Cerebellar cortex (tissue), 1 donor: ENCODE data around the gene CAB39.
"Not testable (repeated sequence)": the region's sequence is repeated elsewhere in the genome, so short reads cannot be mapped to it uniquely, and the experiment has no call there.

ENCODE experiments used
- DNase-seq: peaks from one replicate; pipeline ENCODE4 v3.0.0-alpha.2; 2015; ENCODE audit warnings: low spot score

CAB39 gene

DNA sequence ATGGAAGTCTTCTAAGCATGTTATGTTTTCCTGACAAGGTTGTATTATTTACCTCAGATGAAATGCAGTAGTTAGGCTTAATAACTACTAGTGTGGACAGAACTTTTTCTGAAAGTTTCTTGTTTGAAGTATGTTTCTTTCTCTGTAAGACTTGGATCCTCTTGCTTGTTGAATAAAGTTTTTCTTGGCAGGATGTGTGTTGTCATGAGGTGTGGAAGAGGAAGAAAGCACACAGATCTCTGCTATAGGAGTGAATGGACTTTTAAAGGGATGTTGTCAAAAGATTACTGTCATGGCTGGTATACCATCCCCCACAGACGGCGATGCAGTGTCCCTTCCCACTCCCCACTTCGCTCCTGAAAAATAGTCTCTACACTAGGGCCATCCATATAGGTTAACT is 2.6 kb downstream of the CAB39 start:
- DNase-seq: no peak

DNA sequence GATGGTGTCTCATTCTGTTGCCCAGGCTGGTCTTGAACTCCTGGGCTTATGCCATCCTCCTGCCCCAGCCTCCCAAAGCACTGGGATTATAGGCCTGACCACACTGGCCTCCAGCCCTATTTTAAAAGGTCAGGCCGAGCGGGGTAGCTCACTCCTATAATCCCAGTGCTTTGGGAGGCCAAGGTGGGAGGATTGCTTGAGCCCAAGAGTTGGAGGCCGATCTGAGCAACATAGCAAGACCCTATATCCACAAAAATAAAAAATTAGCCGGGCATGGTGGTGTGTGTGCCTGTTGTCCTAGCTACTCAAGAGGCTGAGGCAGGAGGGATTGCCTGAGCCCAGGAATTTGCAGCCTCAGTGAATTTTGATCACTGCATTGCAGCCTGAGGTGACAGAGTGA is 3.9 kb downstream of the CAB39 start:
- DNase-seq: no peak

DNA sequence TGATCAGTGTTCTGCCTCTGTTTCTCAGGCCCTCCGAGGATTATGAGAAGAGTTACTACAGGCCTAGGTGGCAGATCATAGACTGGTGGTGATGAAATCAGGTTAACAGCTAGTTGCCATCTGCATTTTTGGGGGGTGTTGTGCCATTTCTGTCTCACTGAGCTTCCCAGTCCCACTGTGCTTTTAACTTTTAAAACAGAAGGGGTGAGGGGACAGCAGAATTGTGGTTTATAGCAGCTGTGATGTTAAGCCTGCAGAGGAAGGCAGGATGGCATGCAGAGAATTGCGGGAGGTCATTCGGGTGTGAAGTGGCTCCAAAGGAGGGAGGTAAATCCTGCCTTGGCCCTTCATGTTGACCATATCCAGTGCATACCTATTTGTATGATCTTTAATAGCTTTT is 5.0 kb downstream of the CAB39 start:
- DNase-seq: no peak

DNA sequence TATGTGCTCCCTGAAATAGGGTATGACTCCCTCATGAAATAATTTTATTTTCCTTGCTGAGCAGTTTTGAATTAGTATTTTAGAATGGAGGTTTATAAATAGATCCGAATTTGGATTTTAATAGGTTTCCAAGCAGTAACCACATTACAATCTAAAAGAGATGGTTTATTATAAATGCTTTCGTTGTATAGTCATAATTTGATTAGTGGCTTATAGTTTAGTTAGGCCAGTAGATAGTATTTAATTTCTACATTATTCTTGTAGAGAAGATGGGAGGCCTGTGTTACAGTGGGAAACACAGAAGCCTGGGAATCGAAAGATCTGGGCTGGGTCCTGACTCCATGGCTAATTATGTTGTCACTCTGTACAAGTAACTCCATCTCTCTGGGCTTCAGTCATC is 6.7 kb downstream of the CAB39 start:
- no peak for DNase-seq

DNA sequence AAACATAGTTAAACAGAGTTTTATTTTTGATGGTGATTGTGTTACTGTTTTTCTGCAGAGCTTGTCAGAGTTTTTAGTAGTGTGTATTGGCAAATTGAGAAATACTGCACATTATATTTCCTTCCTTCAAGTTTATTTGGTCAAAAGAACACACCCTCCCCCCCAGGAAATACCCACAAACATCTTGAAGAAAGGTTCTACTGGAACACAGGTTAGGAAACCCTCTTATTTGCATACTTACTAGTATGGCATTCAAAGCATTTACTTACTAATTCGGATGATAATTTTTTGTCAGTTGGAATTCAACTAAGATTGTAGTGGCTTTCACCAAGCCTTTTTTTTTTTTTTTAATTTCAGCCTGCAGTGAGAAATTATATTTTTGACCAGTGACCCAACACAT is 9.1 kb downstream of the CAB39 start:
- DNase-seq: no peak

DNA sequence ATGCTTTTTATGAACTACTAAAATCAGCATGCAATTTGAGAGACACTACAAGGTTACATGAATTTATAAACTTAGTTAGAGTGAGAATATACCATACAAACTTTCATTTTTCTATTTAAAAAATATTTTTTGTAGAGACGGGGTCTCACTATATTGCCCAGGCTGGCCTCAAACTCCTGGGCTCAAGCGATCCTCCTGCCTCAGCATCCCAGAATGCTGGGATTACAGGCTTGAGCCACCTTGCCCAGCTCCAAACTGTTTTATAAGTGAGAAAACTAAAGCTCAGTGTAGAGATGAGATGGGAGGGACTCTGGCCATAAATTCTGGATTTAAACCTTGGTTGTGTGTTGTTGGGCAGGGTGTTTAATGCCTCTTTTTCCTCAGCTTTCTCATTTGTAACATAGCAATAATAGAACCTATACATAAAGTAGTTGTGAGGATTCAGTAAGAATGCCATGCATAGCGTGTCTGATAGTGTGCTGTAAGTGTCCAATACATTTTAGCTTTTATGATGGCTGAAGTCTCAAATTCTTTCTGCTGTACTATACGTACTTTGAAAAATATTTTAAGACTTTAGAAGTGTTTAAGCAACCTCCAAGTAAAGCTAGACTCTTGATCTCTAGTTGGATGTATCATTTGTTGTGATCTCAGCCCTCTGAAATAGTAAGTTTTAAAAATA is 9.7 kb downstream of the CAB39 start:
- no peak for DNase-seq

DNA sequence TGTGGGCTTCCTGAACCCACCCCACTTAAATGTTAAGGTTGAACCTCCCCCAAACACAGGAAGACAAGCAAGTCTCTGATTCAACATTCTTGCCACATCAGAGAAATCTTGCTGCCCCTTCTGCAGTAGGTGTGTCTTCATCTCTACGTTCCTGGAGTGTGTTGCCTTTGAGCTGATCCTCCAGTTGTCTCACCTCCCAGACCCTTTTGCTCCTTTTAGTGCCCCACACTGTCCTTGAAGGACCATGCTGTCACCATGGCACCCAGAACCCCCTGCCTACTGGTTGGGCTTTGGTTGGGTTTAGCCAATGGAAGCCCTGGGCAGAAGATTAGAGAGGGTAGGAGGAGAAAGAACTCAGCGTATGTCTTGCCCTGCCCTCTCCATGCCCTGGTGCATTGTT is 10.7 kb downstream of the CAB39 start:
- no peak for DNase-seq

DNA sequence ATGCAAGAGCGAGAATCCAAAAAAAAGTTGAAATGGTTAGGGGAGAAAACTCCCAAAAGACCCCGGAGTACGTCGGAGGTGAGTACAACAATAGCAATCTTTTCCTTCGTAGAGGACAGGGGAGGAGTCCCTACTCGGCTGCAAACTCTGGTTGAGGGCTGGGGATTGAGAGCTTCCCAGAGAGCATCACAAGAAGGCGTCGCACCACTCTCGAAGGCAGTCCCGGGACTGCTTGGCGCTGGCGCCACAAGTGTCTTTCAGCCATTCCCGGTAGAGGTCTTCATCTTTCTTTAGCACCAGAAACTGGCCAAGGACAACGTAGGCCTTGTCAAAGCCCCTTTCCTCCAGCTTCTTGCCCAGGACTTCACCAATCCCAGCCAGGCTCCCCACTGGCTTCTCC is 12.3 kb downstream of the CAB39 start:
- DNase-seq: not testable (repeated sequence)

DNA sequence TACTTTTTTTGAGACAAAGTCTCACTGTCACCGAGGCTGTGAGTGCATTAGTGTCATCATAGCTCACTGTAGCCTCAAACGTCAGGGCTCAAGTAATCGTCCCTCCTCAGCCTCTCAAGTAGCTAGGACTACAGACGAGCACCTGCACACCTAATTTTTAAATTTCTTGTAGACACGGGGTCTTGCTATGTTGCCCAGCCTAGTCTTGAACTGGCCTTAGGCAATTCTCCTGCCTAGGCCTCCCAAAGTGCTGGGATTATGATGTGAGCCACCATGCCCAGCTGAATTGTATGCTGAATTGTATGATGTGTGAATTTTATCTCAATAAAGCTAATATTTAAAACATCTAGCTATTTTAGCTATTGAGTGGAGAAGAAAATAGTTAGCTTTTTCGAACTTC is 18.9 kb downstream of the CAB39 start:
- no peak for DNase-seq

DNA sequence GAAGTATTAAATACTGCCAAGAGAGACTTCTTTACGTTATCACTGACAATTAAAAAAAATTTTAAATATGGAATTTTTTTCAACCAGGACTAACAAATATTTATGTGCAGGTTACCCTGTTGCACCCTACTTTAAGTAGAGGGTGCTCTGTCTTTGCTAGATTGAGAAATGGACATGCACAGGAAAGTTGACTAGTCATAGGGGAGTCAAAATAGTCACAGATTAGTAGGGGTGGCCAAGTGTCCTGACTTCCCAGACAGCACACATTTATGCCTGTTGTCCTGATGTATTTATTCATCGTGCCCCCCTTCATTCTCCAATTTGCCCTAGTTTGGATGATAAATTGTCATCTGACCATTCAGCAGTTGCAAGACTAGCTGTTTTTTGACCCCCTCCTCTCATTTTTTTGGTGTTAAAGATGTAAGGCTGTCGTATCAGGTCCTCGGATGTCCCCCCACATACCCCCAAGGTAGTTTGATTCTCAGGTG is 20.3 kb downstream of the CAB39 start:
- no peak for DNase-seq

DNA sequence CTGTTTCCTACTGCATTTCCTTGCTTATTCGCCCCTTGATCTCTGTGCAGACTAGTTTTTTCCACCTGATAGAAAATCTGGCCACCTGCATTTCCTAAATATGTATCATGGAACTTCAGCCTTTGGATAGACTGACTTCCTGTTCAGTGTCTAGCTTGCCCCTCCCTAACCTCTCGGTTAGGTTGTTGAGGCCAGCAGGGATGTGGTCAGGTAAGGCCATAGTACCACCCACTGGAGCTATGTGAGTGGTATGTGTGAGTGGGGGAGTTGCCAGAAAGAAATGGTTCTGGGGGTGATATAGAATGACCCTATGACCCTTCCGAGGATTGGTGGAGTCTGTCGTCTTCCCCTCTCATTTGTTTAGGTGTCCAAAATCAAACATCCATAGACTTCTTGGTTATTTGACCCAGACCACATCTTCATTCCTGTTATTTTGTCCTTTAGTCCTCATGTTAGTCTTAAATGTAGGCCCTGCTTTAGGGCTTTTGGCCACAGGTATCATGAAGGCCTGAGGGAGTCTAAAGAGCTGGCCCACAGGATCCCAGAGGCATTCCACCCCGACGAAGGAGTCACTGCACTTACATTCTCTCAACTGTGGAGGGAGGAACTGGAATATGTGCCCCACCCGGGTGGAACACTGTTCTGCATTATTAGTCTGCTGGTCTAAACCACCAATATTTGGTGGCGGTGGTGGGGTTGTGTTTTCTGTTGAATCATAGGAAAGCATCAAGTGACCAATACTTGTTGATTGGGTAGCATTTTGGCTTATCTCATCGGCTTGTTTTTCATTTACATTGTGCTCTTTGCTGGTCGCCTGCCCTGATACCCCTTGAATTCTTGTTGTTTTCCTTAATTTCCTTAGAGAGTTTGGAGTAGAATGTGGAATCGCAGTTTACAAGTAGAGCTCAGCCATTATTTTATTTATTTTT is 21.9 kb downstream of the CAB39 start:
- DNase-seq: no peak

DNA sequence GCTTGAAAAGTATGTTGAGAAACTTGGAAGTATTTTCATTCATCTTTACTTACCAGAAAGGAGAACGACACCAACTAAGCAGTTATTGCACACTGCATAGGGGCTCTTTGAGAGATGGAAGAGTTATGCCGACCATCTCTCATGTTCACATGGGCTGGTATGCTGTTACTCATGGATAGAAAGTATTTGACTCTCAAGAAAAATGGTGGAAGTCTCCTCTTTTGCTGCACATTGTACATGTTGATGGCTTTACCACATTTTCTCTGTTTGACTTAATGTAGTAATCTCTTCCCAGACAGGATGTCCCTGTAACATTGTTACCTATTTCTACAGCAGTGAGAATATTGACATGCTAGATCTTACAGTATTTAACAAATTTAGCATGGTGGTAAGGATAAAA is 23.2 kb downstream of the CAB39 start:
- DNase-seq: no peak

DNA sequence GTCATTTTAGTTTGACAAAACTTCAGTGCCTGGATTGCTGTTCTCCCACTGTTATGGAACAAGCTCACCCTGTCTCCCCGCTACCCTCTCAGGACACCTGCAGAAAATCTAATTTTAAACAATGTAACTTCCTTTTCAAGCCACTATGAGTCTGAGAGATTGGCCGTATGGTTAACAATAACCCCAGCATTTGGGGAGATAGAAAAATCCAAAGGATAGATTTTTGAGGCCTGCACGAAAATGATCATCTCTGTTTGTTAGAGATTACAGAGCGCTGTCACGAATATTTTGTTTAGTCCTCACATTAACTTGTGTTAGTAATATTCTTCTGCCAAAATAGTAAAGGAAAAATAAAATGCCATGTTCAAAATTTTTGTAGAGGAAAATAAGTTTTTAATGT is 24.7 kb downstream of the CAB39 start:
- DNase-seq: no peak

DNA sequence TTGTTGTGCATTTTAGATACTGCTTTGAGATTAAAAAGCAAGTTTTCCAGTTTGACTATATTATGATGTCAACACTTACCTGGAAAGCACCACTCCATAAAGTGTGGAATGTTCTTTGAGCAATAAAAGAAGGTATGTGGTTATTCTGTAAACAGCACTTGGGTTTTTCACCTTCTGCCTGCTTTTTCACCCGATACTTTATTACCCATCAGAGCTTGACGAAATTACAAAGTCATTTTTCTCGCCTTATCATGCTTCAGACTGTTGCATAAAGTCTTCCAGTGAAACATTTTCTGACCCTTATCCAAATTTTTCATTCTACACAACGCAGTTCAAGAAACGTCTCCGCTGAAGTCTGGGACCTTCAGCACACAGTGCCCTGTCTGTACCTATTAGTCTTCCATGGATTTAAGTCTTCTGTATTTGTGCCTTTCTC is 25.2 kb downstream of the CAB39 start:
- no peak for DNase-seq

DNA sequence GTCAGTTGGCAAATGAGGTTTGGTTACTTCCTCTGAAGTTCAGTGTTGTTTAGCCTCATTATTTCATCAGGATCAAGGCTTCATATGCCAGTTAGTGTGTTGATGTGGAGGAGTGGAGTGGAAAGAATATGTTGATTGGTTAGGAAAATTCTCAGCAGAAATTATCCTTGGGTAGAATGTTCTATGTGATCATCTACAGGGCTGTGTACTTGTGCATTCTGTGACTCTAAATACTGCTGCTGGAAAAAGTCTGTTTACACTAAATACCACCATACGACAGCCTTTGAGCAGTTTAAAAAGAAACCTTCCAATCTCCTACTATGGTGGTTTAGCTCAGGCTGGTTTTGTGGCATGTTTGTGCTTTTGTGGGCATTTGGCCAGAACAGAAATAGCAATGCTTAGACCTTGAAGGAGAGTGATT is 25.8 kb downstream of the CAB39 start:
- DNase-seq: peak; percentile 40

DNA sequence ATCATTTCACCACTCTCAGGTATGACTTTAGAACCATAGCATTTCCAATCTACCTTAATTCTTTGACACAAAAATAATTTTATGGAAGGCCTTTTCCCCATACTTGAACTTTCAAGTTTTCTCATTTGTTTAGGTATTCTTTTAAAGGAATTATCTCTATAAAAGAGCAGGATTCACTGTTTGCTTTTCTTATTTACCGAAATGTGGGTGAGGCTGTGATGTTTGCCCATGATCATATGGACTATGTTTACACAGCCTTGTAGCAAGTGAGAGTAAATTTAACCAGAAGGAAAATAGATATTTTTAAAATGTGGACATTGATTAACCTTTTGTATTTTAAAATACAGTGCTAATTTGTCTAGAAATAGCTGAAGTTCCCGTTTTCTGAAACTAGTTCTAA is 26.3 kb downstream of the CAB39 start:
- no peak for DNase-seq

DNA sequence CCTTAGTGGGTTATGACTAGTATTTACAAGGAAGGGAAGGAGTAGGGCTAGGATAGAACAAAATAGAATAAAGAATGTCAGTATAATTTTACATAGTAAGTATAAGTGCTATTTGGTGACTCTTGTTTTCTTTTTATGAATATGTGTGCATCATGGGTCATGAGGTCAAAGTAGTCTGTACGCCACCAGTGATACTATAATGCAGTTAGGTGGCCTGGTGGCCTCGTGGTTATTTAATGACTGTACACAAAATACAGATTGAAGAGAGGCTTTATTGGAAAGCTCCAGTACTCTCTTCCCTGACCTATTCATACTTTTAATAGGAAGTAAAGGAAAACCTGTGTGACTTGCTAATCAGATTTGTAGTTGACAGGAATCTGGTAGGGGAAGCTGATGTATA is 27.3 kb downstream of the CAB39 start:
- DNase-seq: no peak

DNA sequence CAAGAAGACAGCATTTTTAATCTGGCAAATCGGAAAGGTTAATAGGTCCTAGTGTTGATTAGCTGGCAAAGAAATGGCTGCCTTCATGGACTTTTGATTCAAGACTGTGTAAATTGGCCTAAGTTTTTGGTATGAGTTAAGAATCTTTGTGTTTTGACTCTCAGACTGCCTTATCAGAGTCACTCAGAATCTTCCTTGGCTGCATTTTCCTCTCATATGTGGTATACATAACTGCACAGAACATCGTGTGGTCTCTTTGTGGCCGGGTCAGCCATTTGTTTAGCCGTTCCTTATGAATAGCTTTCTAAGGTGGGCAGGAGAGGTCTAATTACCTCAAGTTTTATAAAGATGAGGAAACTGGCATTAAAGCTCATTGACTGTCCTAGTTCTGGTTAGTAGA is 30.1 kb downstream of the CAB39 start:
- DNase-seq: no peak

DNA sequence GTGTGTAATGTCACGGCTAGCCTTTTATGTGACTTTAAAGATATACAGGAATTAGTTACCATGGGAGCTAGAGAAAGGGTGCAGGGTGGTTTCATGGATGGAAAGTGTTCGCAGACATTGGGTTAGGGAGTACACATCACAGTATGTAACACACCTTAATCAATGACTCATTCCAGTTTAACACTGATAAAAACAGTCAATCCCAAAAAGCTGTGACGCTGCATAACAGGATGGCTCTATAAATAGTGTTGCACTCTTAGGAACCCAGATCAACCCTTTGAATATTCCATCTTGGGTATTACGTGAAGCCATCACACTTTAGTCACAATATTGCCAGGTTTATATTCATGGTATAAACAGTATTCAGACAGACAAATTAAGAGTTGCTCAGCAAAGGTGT is 33.6 kb downstream of the CAB39 start:
- DNase-seq: no peak

DNA sequence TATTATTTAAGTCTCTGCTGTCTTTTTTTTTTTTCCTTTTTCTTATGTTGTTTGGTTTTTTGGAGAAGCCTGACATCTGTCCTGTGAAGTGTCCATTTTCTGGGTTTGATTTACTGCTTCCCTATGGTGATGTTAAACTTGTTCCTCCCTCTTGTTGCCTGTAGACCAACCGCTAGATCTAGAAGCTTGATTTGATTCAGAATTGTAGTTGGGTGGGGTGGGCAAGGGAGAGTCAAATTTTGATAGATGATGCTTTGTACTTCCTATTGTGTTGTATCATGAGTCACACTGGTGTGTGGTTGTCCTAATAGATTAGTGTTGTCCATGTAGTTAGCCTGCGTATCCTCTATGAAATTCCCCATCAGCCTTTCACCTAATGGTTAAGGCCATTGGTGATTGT is 35.4 kb downstream of the CAB39 start:
- no peak for DNase-seq

DNA sequence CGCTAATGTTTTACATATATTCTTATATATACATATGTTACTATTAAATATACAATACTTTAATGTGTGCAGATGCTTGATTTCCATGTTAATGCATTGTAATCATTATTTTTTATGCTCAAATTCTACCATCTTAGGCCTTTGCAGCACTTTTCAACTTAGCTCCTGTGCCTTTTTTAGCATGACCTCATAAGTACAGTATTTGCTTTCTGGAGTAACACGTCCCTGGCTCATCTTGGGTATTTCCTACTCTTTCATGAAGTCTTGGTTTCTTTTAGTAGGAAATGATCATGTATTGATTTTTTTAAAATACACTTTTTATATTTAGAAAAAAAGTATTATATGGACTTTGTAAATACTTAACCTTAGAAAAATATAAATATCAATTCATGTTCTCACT is 36.5 kb downstream of the CAB39 start:
- no peak for DNase-seq

DNA sequence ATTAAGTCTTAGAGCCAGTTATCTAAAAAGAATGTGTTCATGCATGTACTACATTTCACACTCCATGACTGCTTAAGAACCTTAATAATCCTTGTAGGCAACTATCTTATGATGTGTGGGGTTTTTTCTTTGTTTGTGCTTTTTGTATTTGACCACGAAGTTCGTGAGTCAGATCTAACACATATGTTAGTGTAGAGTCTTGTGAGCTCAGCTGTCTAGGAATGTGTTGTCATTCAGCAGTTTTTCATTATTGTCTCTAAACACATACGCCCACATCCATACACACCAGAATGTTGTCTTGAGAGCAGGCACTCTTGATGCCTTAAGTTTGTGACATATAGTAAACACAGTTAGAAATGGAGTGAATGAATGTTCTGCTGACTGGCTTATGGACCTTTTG is 38.4 kb downstream of the CAB39 start:
- no peak for DNase-seq

DNA sequence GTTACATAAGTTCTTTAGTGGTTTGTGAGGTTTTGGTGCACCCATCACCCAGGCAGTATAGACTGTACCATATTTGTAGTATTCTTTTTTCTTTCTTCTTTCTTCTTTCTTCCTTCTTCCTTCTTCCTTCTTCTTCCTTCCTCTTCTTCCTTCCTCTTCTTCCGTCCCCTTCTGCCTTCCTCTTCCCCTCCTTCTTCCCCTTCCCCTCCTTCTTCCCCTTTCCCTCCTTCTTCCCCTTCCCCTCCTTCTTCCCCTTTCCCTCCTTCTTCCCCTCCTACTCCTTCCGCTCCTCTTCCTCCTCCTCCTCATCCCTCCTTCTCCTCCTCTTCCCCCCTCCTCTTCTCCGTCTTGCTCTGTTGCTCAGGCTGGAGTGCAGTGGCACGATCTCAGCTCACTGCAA is 41.6 kb downstream of the CAB39 start:
- DNase-seq: no peak
